NCI-H345 (cell line): ENCODE data around the gene CSDE1.
"Not testable (repeated sequence)": the region's sequence is repeated elsewhere in the genome, so short reads cannot be mapped to it uniquely, and the experiment has no call there.

ENCODE experiments used
- DNase-seq: peaks from one replicate; lab custom pipeline; 2025; lab: John Stamatoyannopoulos, UW

The CSDE1 gene

DNA sequence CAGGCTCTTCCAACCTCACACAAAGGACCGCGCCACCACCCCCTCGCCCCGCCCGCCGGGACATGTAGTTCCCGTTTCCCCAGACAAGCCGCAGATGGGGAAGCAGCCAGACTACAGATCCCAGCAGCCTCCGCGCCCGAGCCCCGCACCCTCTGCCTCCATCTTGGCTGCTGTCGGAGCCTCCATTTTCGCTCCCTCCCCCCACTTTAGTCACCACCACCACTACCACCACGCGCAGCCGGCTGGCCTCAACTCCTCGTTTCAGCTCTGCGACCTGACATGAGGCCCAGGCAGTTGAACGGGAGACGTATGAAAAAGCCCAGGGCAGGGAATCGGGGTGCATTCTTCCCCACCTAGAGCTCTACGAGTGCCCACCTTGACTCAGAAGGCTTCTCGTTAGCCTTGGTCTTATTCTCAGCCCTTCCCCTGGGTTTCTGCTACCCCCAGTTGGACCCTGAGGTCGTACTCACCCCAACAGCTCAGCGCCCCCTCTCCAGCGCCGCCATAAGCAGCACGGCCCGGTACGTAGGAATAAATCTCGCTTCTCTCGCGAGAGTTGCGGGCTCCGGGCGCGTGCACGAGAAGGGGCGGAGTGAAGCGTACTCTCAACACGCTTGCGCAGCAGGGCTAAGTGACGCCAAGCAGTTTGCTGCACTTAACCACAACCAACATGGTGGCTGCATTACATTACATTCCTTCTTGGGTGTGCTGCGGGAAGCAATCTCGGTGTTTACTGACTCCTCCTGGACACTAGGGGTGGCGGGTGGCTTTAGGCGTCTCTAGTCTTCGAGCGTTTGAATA is at the start of gene CSDE1:
Gene CSDE1, minus strand, starts transcription at position 530 of the 801 bp plus-strand sequence. CDS start 18,094 bp downstream, outside the sequence.
- DNase-seq: peak; percentile 98

DNA sequence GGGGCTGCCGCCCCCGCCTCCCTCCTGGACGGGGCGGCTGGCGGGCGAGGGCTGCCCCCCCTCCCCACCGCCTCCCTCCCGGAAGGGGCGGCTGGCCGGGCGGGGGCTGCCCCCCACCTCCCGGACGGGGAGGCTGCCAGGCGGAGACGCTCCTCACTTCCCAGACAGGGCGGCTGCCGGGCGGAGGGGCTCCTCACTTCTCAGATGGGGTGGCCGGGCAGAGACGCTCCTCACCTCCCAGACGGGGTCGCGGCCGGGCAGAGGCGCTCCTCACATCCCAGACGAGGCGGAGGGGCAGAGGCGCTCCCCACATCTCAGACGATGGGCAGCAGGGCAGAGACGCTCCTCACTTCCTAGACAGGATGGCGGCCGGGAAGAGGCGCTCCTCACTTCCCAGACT is 46.7 kb upstream of the CSDE1 start:
- DNase-seq: not testable (repeated sequence)

- no peak for DNase-seq
These were observed 45.2 kb upstream of the CSDE1 start for GRCh38 chr1:114803001-114803400.

DNA sequence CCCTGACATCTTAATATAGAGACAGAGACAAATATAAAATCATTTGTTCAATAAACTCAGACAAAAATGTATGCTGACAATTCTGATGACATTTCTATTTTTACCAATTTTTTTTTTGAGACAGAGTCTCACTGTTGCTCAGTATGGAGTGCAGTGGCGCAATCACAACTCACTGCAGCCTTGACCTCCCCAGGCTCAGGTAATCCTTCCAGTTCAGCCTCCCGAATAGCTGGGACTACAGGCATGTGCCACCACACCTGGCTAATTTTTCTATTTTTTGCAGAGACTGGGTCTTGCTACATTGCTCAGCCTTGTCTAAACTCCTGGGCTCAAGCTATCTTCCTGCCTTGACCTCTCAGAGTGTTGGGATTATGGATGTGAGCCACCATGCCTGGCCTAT is 36.3 kb upstream of the CSDE1 start:
- DNase-seq: no peak

GRCh38 chr1:114790581-114790980 is 32.8 kb upstream of the CSDE1 start:
- DNase-seq: not testable (repeated sequence)

DNA sequence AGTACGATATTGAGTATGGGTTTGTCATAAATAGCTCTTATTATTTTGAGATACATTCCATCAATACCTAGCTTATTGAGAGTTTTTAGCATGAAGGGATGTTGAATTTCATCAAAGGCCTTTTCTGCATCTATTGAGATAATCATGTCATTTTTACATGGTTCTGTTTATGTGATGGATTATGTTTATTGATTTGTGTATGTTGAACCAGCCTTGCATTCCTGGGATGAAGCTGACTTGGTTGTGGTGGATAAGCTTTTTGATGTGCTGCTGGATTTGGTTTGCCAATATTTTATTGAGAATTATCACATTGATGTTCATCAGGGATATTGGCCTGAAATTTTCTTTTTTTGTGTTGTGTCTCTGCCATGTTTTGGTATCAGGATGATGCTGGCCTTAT is 28.7 kb upstream of the CSDE1 start:
- DNase-seq: not testable (repeated sequence)

GRCh38 chr1:114782476-114782875 is 24.7 kb upstream of the CSDE1 start:
- no peak for DNase-seq

- DNase-seq: peak; percentile 92
These were observed 22.8 kb upstream of the CSDE1 start, which contains the start of gene SIKE1 for GRCh38 chr1:114780344-114781226. TSS of gene SIKE1 (minus strand) at chr1:114780685. CDS start at chr1:114780607, 78 bp downstream.

DNA sequence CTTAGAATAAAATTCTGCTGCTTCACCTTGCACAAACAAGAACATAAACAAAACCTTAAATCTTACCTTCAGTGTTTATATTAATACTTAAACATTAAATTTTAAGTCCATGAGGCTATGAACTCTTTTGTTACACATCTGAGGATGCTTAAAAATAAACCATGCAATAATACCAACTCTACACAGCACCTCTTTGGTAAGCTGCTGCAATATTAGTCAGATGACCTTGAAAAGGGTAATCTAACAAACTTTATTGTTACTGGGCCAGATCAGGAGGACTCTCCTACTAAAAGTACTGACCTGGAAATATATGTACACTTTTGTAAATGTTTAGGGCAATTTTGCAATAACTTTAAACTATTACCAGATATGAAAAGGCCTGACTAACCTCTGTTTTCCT is 21.9 kb upstream of the CSDE1 start:
- DNase-seq: no peak

- DNase-seq: not testable (repeated sequence)
These were observed 18.9 kb upstream of the CSDE1 start for GRCh38 chr1:114776726-114777125.

DNA sequence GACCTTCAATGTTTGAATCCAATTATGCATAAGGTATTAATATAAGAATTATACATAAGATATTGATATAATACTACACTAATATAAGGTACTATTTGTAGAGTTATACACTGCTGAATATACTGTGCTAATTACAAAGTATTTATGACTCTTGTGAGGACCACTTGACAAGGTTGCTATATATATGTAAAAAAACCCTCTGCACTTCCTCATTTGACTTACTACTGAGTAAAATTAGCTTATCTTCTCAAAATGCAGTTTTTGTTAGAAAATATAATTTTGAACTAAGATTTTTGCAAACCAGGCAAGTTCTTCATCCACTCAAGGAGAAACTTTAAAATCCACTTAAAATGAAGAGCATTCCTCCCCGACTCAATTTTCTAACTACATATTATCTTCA is 14.2 kb upstream of the CSDE1 start:
- no peak for DNase-seq

DNA sequence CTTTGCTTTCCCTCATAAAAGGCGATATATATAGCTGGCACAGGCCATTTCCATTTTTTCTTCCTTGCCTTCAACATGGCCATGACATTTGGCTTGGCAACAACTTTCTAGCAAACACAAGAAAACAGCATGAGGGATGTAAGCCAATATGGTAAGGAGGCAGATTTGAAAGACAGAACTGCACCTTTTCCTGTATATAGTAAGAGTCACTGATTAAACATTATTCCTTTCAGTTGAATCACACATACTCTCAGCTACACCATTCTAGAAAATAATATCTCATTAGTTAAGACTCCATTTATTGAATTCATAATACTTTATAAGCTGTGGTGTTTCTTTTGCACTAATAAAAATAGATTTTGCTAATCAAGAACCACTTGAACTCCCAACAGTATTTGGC is 13.2 kb upstream of the CSDE1 start:
- DNase-seq: no peak

DNA sequence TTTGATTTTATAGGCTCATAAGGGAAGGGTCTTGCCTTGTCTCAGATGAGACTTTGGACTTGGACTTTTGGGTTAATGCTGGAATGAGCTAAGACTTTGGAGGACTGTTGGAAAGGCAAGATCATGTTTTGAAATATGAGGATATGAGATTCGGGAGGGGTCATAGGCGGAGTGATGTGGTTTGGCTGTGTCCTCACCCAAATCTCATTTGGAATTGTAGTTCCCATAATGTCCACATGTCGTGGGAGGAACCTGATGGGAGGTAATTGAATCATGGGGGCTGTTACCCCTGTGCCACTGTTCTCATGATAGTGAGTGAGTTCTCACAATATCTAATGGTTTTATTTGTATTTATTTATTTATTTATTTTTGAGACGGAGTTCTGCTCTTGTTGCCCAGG is 6.9 kb upstream of the CSDE1 start:
- no peak for DNase-seq

- no peak for DNase-seq
These were observed 560 bp upstream of the CSDE1 start for GRCh38 chr1:114758256-114758832.

DNA sequence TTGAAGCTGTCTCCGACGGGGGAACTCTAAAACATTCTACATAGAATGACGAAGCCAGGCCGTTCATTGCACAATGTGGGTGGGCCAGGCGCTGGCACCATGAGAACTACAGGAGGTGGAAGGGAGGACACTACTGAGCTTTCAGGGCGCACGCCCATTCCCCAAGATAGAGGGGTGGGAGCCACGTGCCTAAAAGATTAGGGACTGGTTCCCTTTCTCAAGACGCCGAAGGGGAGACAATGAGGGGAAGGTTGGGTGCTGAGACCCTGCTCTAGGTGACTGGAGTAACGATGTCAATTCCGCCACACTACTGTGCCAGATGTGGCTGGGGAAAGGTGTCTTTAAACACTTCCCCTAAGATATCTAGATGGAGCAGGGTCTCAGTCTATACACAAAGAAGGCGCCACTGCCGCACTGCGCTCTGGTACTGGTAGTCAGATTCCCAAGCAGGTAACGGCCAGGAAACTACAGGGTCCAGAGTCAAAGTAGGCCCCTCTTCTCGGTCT is 782 bp downstream of the CSDE1 start:
- DNase-seq: peak; percentile 16

- DNase-seq: no peak
These were observed 1.5 kb downstream of the CSDE1 start for GRCh38 chr1:114756009-114756892.

GRCh38 chr1:114755006-114755931 is 2.5 kb downstream of the CSDE1 start:
- no peak for DNase-seq

- DNase-seq: not testable (repeated sequence)
These were observed 4.1 kb downstream of the CSDE1 start for GRCh38 chr1:114753702-114754101.

DNA sequence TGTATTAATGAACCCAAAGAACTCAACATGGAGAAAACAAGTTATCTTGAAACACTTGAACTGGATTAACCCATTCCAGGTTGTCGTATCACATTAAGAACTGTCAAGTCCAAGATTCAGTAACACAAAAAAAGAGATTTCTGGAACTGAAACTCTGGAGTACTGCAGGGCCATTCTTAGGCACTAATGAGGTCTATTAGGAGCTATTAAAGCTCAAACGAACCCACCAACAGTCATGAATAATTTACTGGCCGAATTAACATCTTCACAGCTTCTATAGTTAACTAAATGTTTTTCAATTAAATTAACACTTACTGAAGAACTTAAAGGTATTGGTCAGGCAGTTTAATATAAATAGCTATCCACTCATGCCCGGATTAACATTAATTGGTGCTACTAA is 4.6 kb downstream of the CSDE1 start:
- DNase-seq: no peak

GRCh38 chr1:114750780-114751179 is 7.0 kb downstream of the CSDE1 start:
- DNase-seq: peak; percentile 33
